GM19193 (cell line): Measurements from ENCODE around the gene ADARB1.

Source experiments
- POLR2A ChIP-seq: IDR thresholded peaks from 4 replicates; pipeline ENCODE4 v1.6.1; 2011; ENCODE audit not compliant: insufficient read depth, insufficient read length; ENCODE audit errors: extremely low read depth

Gene ADARB1

GRCh38 chr21:45093035-45093532 lies 18.7 kb downstream of the ADARB1 start:
- no peak for TF ChIP-seq POLR2A

GRCh38 chr21:45094412-45094811 lies 20.0 kb downstream of the ADARB1 start:
- TF ChIP-seq POLR2A, result no peak

DNA sequence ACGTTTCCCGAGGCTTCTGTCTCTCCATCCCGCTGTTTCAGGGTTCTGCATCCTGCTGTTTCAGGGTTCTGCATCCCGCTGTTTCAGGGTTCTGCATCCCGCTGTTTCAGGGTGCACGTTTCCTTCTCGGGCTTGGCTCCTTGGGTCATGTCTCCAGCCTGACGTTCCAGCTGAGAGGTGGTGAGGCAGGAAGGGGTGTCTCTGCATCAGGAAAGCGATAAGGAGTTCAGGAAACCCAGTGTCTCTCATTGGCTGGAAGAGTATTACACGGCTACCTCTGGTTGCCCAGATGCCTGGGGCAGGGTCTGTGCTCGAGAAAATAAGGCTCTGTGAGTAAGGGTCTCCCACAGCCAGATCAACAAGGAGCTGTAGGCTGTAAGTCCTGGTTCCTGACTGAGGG lies 21.1 kb downstream of the ADARB1 start:
- TF ChIP-seq POLR2A, result no peak

DNA sequence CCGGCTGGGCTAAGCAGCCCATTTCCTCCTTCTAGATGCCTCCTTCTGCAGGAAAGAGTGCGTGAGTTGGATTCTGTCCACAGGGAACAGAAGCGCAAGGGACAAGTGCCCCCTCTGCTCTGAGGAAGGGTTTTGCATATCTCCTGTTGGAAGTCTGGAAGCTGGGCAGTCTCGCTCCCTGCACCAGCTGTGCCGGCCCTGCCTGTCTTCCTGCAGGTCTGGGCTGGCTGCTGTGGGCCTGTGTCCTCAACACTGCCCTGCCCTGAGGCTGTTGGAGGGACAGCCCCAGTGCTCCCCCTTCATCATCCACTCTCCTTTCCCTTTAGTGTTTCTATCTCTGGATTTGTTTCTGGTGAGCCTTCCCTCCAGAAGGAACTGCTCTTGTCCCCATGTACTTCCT lies 21.8 kb downstream of the ADARB1 start:
- TF ChIP-seq POLR2A, result no peak

DNA sequence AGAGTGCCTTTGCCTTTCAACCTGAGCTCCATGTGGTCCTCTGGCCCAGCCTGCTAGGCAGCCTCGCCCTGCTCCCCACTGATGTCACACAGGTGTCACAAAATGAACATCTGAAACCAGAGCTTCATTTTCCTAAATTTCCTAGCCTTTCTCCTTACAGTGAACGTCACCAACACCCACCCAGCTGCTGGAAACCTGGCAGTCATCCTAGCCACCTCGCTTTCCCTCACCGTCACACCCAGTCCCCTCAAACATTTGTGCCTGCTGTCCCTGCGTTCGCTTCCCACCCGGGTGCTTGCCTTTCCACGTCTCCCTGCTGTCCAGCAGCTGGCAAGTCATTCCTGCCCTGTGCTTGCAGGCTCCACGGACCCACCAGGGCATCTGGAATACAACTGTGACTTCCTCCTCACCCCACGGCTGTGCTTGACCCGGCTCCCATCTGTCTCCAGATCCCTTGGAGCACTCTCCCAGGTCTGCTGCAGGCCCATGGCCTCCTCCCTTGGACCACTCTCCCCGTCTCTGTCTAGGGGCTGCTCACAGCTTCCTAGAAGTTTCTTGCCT lies 23.5 kb downstream of the ADARB1 start:
- TF ChIP-seq POLR2A, result no peak

- no peak for TF ChIP-seq POLR2A
Measured at GRCh38 chr21:45098867-45099266, 24.5 kb downstream of the ADARB1 start.

DNA sequence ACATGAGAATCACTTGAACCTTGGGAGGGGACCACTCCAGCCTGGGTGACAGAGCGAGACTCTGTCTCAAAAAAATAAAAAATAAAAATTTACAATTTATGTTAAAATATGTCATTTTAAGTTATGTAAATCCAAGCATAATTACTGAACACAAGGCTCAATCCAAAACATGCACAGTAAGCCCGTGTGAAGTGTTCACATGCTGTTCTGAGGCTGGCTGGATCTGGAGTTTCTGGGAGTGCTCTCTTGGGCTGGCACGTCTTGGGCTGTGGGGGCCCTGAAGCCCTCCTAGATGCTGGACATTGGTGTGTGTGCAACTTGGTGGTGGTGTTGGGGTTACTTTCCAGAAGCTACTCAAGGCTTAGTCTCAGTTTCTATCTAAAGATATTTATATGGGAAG lies 25.2 kb downstream of the ADARB1 start:
- TF ChIP-seq POLR2A, result no peak

DNA sequence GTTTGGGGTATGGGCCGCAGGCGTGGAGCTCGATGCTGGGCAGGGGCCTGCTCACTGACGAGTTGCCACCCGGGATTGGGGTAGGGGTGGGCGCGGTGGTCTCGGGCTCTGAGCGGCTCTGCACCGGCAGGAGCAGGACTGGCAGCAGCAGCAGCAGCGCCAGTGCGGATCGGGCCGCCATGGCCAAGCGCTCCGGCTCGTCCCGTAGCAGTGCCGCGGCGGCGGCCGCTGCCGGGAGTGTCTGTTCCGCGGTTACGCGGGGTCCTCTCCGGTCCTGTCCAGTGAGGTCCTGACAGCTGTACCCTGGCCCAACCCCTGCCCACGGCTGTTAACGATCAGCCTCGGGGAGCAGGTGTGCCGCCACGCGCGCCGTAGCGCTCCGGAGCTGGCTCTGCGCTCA lies 26.5 kb downstream of the ADARB1 start:
- no peak for TF ChIP-seq POLR2A

- TF ChIP-seq POLR2A, result no peak
Measured at GRCh38 chr21:45102391-45102932, 28.1 kb downstream of the ADARB1 start.

DNA sequence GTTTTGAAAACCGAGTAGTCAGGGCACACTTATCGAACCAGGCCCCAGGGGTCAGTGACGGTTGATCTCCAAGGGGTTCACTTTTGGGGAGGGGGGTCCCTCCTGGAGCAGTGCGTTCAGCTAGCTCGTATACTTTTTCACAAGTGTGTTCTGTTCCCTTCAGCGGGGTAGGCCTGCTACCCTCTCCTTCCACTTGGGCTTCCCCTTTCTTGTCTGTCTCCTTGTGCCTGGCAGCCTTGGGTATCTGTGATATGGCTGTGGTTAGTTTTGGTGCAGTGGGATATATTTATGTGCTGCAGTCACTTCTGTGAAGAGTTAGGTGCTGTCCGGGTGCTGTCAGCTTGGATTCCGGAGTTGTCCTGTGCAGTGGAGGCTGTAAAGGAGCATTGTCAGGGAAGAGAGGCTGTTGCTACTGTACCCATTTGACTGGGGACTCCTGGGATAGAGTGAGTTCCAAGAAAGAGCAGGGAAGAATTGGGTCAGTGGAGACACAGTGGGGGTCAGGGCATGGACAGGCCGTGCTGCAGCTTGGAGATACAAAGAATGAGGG lies 29.7 kb downstream of the ADARB1 start:
- no peak for TF ChIP-seq POLR2A

DNA sequence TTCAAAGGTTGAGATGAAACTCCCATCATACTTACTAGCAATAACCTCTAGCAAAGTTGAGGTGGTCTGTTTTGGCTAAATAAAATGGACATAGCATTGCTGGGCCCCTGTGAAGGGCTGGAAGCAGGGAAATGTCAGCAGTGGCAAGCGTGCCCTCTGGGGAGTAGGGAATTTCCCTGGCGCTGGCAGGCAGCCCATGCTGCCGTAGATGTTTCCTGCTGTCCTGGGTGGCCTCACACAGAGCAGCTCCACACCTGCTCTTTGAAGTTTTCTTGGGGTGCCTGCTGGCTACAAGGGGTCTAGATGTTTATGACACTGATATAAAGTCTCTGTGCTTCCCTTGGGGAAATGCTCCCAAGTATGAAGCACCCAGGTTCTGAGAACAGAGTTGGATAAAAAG lies 30.2 kb downstream of the ADARB1 start:
- no peak for TF ChIP-seq POLR2A

GRCh38 chr21:45105906-45106485 lies 31.6 kb downstream of the ADARB1 start:
- TF ChIP-seq POLR2A, result no peak

- TF ChIP-seq POLR2A, result no peak
Measured at GRCh38 chr21:45108034-45108790, 33.8 kb downstream of the ADARB1 start.

DNA sequence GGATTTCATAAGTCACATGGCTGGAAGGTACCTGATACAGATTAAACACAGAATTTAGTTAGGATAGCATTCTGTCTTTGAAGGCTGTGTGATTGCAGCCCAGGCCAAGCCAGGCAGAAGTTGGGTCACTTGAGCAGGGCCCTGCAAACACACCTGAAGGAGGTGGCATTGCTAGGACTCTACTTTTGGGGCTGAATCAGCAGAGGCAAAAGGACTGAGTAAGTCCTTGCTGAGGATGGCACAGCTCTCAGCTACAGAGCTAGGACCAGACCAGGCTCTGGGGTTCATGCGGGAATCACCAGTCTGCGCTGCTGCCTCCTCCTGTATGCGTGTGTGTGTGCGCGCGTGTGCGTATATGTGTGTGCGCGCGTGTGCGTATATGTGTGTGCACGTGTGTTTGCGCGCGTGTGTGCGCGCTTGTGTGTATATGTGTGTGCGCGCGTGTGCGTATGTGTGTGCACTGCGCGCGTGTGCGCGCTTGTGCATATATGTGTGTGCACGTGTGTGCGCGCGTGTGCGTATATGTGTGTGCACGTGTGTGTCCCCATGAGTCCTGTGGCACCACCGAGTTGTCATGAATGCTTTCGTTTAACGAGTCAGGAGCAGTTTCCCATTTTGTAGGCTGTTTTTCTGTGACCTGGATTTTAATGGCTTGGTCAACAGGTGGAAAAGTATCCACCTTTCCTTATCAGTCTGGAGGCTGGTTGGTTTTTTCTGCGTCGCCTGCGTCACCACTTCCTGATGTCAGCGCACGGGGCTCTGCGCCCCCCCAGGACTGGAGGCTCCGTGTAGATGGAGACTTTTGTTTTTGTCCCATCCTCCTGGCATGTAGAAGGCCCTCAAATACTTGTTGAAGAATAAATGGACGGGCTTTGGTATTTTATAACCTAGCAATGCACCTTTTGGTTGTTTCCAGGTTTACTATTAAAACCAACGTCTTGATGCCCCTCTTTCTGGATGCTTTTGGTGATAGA lies 34.7 kb downstream of the ADARB1 start:
- no peak for TF ChIP-seq POLR2A
